OCI-LY1 (cell line): ENCODE measurements around the gene NOL6.

Experiments used
- EZH2 ChIP-seq: fragments of 200-600 bp; sonication (generic), shearing (Covaris generic); IDR thresholded peaks from 2 replicates; pipeline ENCODE4 v1.8.0; 2017; ENCODE audit warnings: borderline replicate concordance, mixed run types, mild to moderate bottlenecking, antibody characterized with exemption, low read length, moderate library complexity, mixed read lengths
- TF ChIP-seq, protein P1 (sequence below): fragments of 200-600 bp; sonication (generic), shearing (Covaris generic); IDR thresholded peaks from 2 replicates; pipeline ENCODE4 v1.5.1; 2017; ENCODE audit warnings: mild to moderate bottlenecking, antibody characterized with exemption, low read length, moderate library complexity, mixed read lengths

- no peak for TF ChIP-seq EZH2
- TF ChIP-seq, protein P1, sequence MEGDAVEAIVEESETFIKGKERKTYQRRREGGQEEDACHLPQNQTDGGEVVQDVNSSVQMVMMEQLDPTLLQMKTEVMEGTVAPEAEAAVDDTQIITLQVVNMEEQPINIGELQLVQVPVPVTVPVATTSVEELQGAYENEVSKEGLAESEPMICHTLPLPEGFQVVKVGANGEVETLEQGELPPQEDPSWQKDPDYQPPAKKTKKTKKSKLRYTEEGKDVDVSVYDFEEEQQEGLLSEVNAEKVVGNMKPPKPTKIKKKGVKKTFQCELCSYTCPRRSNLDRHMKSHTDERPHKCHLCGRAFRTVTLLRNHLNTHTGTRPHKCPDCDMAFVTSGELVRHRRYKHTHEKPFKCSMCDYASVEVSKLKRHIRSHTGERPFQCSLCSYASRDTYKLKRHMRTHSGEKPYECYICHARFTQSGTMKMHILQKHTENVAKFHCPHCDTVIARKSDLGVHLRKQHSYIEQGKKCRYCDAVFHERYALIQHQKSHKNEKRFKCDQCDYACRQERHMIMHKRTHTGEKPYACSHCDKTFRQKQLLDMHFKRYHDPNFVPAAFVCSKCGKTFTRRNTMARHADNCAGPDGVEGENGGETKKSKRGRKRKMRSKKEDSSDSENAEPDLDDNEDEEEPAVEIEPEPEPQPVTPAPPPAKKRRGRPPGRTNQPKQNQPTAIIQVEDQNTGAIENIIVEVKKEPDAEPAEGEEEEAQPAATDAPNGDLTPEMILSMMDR = no peak
Measured at GRCh38 chr9:33436445-33436844, 37.3 kb downstream of the NOL6 start.
